Measurements from ENCODE around the gene BTBD6.

The BTBD6 gene

GRCh38 chr14:105248368-105249181, at the start of gene BTBD6:
TSS of gene BTBD6 (plus strand) at chr14:105248533. CDS start at chr14:105248712, 179 bp downstream.
- intact Hi-C loops (cut with DNase I), result no loop called here
- peak; percentile 73 to 98 (median 87) for DNase-seq

DNA sequence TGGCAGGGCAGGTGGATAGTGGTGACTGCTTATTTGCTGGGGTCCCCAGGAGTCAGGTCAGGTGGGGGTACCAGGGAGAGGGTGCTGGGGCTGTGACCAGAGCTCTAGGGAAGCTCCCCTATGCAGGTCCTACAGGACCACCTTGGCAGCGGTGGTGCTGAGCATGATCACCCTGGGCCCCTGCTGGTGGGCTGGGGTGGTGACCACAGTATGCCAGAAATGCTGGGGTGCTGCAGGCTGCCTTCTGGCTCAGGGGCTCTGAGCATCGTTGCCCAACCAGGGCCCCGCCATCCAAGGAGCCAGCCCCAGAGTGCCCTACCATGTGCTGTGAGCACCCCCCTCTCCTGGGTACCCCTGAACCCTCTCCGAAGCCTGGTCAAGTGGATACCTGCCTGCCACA, 49.7 kb upstream of the BTBD6 start:
- no peak for DNase-seq
- intact Hi-C loops (cut with DNase I), result no loop called here

- DNase-seq, result no peak
- intact Hi-C loops (cut with DNase I), result no loop called here
Measured at GRCh38 chr14:105199093-105199492, 49.2 kb upstream of the BTBD6 start.

DNA sequence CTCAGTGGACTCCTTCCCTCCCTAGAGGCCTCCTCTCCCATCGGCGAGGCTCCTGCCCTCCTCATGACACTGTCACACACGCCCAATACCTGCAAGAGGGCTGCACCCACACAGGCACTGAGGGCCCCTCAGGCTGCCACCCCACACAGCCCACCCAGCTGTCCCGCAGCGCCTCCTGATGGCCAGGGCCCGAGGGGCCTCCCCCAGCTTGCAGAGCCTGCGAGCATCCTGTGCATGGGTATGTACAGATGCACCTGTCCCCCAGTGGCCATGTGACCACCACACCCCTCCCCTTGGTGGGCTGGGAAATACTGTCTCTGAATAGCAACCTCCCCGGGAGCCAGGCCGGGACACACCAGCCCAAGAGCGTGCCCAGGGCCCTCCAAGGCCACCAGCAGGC, 48.3 kb upstream of the BTBD6 start:
- DNase-seq, result no peak
- intact Hi-C loops (cut with DNase I), result no loop called here

DNA sequence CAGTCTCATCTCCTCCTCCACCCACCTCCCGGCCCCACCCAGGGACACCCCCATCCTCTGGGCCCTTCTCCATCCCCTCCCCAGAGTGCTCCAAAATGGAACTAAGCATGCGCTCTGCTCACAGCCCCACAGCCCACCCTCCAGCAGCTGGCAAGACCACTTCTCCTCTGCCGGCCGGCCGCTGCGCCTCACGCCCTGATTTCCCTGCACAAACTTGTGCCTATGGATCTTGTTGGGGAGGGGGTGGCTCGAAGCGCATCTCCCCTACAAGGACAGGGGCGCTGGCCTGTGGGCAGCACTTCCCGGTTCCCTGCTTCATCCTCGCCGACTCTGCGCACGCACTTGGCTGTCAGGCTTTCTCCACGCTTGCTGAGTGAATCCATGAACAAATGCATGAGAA, 47.7 kb upstream of the BTBD6 start:
- DNase-seq, result no peak
- intact Hi-C loops (cut with DNase I), result no loop called here

DNA sequence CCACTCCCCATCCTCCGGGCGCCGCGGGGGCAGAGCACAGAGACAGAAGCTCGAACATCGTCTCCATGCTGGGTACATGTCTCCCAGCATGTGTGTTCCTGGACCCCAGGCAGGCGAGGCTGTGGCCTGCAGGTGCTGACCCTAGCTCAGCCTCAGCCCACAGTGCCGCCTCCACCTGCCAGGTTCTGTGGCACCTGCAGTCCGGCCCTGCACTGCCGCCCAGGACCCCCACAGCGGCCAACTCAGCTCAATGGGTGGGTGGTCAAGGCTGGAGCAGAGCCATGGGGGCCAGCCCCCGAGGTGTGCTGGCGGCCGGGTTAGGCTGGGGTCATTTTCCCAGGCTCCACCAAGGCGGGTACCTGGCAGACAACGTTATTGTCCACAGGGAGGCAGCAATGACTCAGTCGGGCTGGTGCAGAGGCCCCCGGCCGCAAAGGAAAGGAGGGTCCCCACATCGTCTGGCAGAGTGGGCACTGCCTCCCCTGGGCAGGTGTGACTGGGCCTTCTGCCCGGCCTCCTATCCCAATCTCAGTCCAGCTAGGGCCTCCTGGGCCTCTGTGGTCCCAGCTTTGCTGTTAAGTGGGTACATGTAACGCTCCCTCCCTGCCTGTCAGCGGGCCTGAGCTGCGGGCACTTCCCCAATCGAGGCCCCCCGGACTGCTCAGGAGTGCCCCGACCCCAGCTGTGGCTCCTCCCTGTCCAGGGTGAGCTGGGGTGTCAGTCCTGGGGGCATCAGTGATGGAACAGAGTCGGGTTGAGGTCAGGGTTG, 47.0 kb upstream of the BTBD6 start:
- intact Hi-C loops (cut with DNase I), result no loop called here
- DNase-seq, result no peak

DNA sequence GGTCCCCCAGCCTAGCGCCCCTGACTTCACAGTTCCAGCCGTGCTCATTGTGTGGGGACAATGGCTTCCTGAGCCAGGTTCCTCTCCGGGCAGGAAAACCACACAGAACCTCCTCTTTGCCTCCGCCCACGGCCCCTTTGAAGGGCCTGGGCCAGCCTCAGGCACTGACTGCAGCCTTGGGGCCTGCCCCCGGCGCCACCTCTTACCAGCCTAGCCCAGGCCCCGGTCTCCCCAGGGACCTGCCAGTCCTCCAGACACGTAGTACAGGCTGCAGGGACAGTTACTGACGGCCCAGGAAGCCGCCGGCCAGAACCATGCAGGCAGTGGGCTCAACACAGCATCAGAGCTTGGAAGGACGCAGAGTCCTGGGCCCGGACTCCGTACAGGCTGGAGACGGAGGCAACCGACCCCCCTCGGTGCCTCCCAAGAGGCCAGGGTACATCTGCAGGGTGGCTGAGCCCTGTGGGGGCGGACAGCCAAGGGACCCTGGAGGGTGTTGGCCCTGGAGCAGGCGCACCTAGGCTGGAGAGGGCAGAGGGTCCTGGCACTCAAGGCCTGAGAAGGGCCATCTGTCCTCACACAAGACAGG, 46.3 kb upstream of the BTBD6 start:
- DNase-seq, result no peak
- intact Hi-C loops (cut with DNase I), result loop anchor here (2.0 kb wide), 1 partner anchor 151 kb away; no protein-coding TSS in a partner anchor

- intact Hi-C loops (cut with DNase I), result loop anchor here (1.0 to 2.0 kb wide), 2 partner anchors 79 to 150 kb away; no protein-coding TSS in a partner anchor
- peak; percentile 61 to 97 (median 82) for DNase-seq
Measured at GRCh38 chr14:105203057-105203531, 45.2 kb upstream of the BTBD6 start.

GRCh38 chr14:105203701-105204100, 44.6 kb upstream of the BTBD6 start:
- no peak for DNase-seq
- intact Hi-C loops (cut with DNase I), result loop anchor here (1.0 to 2.0 kb wide), 2 partner anchors 79 to 149 kb away; no protein-coding TSS in a partner anchor

DNA sequence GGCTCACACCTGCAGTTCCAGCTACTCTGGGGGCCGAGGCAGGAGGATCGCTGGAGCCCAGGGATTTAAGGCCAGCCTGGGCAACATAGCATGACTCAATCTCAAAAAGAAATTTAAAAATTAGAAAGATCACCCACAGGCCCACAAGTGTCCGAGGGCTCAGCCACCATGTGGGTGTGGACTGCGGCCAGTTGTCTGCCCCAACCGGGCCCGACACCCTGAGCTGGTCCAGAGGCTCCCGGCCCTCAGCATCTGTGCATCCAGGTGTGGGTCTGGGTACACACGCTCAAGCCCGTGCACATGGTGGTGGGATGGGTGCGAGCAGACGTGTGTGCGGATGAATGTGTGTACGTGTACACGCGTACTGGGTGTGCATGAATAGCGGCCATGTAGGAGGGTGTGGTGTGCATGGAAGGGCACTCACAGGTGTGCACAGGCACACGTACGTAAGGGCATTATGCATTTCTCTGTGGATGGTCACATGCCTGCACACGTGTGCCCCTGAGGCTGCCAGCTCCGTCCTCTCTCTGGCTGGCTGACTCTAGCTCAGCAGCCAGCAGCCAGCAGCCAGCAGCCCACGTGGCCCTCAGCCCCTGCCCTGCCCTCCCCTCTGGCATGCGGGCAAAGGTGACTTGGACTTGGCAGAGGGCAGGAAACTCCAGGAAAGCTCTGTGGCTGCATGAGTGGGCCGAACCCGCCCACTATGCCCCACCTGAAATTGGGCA, 44.0 kb upstream of the BTBD6 start:
- peak in 8 of 10 donors; percentile 37 to 95 (median 60) for DNase-seq
- intact Hi-C loops (cut with DNase I), result no loop called here

DNA sequence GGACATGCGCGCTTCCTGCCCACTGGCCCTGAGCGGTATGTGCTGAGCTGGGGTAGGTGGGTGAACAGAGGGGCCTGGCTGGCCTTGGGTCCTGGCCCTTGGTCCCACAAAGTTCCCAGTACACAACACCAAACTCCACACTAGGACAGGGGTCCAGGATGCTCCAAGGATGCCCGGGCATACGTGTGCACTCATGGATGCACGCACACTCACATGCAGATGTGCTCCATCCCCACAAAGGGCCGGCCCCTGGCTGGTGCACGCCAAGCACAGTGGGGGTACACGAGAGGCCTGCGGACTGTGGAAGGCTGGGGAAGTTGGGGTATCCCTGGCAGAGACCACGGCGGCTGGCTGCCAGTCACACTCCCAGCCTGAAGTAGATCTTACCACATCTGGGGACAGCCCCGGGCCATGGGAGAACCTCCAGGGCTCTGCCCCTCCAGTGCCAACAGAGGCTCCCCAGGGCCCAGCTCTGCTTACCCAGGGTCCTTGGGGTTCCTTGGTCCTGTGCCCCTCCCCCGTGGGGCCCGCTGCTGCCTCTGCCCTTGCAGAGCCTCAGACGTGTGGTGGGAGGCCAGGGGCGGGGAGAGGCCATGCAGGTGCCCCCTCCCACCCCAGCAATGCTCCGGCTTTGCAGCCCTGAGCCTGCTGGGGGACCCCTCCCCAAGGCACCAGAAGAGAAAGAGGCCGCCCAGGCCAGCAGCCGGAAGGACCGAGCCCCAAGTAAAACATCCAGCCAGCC, 43.2 kb upstream of the BTBD6 start:
- DNase-seq, result no peak

DNA sequence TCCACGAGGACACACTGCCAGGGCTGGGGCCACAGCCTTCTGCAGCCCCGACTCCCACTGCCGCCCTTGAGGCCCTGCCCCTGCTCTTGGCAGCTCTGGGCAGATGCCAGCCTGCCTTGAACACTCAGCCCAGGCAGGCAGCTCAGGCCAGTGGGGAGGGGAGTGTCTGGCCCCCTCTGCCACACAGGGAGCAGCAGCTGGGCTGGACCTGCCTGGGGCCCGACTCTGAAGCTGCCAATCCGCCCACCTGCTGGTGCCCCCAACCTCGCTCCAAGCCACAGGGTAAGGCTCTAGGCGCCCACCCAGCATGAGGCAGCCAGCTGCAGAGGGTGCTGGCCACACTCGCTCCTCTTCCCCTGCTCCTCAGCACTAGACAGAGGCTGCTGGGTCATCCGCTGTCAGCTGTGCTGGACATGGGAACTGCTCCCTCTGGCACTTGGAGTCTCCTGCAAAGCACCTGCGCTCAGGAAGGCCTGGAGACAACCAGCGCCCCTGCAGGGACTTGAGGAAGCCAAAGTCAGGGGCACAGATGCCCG, 42.6 kb upstream of the BTBD6 start:
- intact Hi-C loops (cut with DNase I), result no loop called here
- no peak for DNase-seq

More for the DNA sequence above, 43.2 kb upstream of the BTBD6 start:
- intact Hi-C loops (cut with DNase I), result no loop called here

DNA sequence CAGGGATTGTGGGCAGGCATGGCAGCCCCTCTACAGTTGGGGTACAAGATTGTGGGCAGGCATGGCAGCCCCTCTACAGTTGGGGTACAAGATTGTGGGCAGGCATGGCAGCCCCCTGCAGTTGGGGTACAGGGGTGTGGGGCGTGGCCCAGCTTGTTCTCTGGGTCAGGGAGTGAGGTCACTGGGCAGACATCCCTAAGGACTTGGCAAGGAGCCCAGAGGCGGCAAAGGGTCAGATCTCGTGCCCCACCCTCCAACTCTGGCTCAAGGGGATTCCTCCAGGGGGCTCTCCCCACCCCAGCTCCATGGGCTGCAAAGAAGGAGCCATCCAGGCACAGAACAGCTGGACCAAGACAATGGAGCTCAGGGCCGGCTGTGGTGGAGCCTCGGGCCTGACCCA, 41.5 kb upstream of the BTBD6 start:
- DNase-seq, result no peak

GRCh38 chr14:105207460-105207901, 40.9 kb upstream of the BTBD6 start:
- intact Hi-C loops (cut with DNase I), result no loop called here
- DNase-seq, result no peak

More for the DNA sequence above, 41.5 kb upstream of the BTBD6 start:
- intact Hi-C loops (cut with DNase I), result no loop called here

DNA sequence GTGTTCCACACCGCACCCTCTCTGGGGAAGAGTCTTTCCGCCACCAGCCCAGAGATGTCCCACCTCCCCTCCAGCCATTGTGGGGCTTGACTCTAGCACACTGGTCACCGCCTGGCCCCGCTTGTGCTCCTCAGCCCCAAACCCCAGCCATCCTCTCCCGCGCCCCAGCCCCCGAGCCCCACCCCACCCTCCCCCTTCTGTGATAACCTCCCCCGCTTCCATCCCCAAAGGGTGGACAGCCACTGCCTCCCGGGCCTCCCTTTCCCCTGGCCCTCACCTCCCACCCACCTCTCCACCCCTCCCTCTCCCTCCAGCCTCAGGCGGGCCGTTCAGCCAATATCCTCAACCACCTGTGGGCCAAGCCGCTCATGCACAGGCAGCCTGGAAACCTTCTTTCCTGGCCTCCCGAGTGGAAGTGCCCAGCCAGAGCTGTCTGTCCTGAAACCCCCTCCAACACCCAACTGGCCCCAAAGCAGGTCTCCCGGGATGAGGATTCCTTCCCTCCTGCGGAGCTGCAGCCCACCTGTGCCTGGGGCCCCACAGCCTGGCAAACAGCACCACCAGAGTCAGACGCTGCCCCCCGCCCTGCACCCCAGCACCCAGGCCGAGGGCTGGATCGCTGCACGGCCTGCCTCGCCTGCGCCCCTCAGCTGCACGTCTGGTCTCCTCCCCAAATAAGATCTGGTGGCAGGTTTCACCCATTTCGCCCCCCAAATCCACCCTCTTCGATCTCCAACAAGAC, 40.2 kb upstream of the BTBD6 start:
- intact Hi-C loops (cut with DNase I), result no loop called here
- no peak for DNase-seq

- intact Hi-C loops (cut with DNase I), result no loop called here
- no peak for DNase-seq
Measured at GRCh38 chr14:105208738-105209075, 39.6 kb upstream of the BTBD6 start.

DNA sequence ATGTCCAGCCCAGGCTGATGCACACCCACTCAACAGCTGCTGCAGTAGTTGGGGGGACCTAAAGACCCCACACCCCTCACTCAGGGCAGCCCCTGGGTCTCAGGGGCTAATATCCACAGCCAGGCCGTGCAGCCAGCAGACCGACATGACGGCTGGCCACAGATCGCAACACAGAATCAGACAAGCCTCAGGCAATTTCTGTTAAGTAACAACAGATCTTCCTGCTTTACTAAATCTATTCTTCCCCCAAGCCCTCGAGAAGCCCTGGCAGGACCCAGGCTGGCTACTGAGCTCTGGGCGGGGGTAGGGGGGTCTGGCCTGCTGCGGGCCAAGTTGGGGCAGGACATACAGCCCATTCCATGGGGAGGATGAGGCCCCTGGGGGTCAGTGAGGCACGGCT, 39.2 kb upstream of the BTBD6 start:
- no peak for DNase-seq
- intact Hi-C loops (cut with DNase I), result no loop called here

DNA sequence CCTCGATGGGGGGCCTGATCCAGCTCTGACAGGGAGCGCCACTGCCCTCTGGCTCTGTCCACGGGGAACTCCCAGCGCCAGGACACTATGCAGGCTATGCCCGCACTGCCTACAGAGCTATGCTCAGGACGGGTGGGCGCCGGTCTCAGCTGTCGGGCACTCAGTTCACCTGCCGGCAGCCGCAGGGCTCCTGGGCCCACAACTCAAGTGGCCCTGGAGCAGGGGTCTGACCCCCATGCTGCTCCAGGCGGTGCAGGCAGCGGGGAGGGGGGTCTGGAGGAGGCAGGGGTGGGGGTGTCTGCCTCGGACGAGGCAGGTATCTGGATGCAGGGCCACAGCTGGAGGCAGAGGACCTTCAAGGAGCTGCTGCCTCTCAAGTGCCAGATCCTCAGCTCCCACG, 38.7 kb upstream of the BTBD6 start:
- DNase-seq, result no peak

More for the DNA sequence above, 38.7 kb upstream of the BTBD6 start:
- intact Hi-C loops (cut with DNase I), result no loop called here

Data from posterior cingulate gyrus (tissue), 11 donors.